Medulla oblongata (tissue), 1 donor: Measurements from ENCODE around the gene PIKFYVE.
A peak's percentile ranks its signal among the peaks of the same experiment; 100 is the strongest.
"Not testable (repeated sequence)": the region's sequence is repeated elsewhere in the genome, so short reads cannot be mapped to it uniquely, and the experiment has no call there.

Source experiments
- DNase-seq: peaks from one replicate; pipeline ENCODE4 v3.0.0-alpha.2; 2015; ENCODE audit errors: extremely low spot score

Gene PIKFYVE

GRCh38 chr2:208304695-208305094, 38.6 kb downstream of the PIKFYVE start:
- no peak for DNase-seq

- no peak for DNase-seq
Observed at GRCh38 chr2:208306291-208306690, 40.2 kb downstream of the PIKFYVE start.

- no peak for DNase-seq
Observed at GRCh38 chr2:208311321-208311720, 45.3 kb downstream of the PIKFYVE start.

GRCh38 chr2:208311954-208312353, 45.9 kb downstream of the PIKFYVE start:
- DNase-seq, result no peak

GRCh38 chr2:208315081-208315788, 49.2 kb downstream of the PIKFYVE start:
- DNase-seq, result no peak

- no peak for DNase-seq
Observed at GRCh38 chr2:208318127-208318526, 52.1 kb downstream of the PIKFYVE start.

GRCh38 chr2:208319391-208319790, 53.3 kb downstream of the PIKFYVE start:
- DNase-seq, result no peak

GRCh38 chr2:208320686-208321085, 54.6 kb downstream of the PIKFYVE start:
- DNase-seq, result peak; percentile 35

GRCh38 chr2:208326016-208326415, 60.0 kb downstream of the PIKFYVE start:
- peak; percentile 71 for DNase-seq

- no peak for DNase-seq
Observed at GRCh38 chr2:208329485-208329884, 63.4 kb downstream of the PIKFYVE start.

- DNase-seq, result no peak
Observed at GRCh38 chr2:208334230-208334629, 68.2 kb downstream of the PIKFYVE start.

- no peak for DNase-seq
Observed at GRCh38 chr2:208346756-208347155, 80.7 kb downstream of the PIKFYVE start.

GRCh38 chr2:208350610-208351009, 84.6 kb downstream of the PIKFYVE start:
- no peak for DNase-seq

GRCh38 chr2:208352644-208353567, 86.9 kb downstream of the PIKFYVE start:
- DNase-seq, result no peak

- no peak for DNase-seq
Observed at GRCh38 chr2:208354964-208355381, 88.9 kb downstream of the PIKFYVE start.

- not testable (repeated sequence) for DNase-seq
Observed at GRCh38 chr2:208356420-208356819, 90.4 kb downstream of the PIKFYVE start.

GRCh38 chr2:208356846-208357574, 91.0 kb downstream of the PIKFYVE start:
- no peak for DNase-seq

GRCh38 chr2:208358758-208359631, 92.9 kb downstream of the PIKFYVE start:
- peak; percentile 15 for DNase-seq

- peak; percentile 10 for DNase-seq
Observed at GRCh38 chr2:208359632-208359986, 93.6 kb downstream of the PIKFYVE start.

GRCh38 chr2:208360259-208361076, 94.4 kb downstream of the PIKFYVE start:
- DNase-seq, result no peak
